Esophagus muscularis mucosa (tissue), 3 donors: ENCODE data around the gene BTBD17.

Experiments
- CTCF ChIP-seq, 3 experiments: fragments of 200-600 bp in 2 of 3; fragments of 450-650 bp in 1 of 3; sonication (generic) in 2 of 3; IDR thresholded peaks; one replicate each; pipeline ENCODE4 v1.5.1; 2017 to 2019; ENCODE audit warnings: antibody characterized with exemption in 3 of 3, mild to moderate bottlenecking in 2 of 3, moderate library complexity in 1 of 3
- POLR2A ChIP-seq: fragments of 450-650 bp; IDR thresholded peaks from one replicate; pipeline ENCODE4 v1.6.1; 2017; ENCODE audit warnings: antibody characterized with exemption, moderate library complexity, mild to moderate bottlenecking, low read depth
- POLR2AphosphoS5 ChIP-seq, 2 donors: sonication (generic); formaldehyde crosslinking; IDR thresholded peaks; one replicate each; pipeline ENCODE4 v1.6.1; 2017; ENCODE audit warnings: antibody characterized with exemption in 2 of 2

GRCh38 chr17:74343121-74343520 is 18.5 kb downstream of the BTBD17 start:
- TF ChIP-seq CTCF (IDR thresholded peaks at IDR 0.05) = no peak
- no peak for TF ChIP-seq POLR2AphosphoS5 (IDR thresholded peaks at IDR 0.05)
- no peak for TF ChIP-seq POLR2A
